Renal cortical epithelial cell (primary cell): ENCODE measurements around the gene CHPF2. TPM values are rescaled to one million over a fixed set of nuclear protein-coding genes. Genes with fewer than 3 reads are reported as not detected.

Experiments used
- DNase-seq: peaks from one replicate; pipeline ENCODE4 v3.0.0-alpha.2; 2011; ENCODE audit warnings: low read depth
- total RNA-seq: library from RNA; depleted of rRNA; stranded (reverse); fragments of >200 nt; gene quantifications from 2 replicates; pipeline ENCODE4 v1.2.3, GENCODE V29; 2014

Gene CHPF2
- total RNA-seq, 1 donor from 2014 or later: 65.9 TPM

DNA sequence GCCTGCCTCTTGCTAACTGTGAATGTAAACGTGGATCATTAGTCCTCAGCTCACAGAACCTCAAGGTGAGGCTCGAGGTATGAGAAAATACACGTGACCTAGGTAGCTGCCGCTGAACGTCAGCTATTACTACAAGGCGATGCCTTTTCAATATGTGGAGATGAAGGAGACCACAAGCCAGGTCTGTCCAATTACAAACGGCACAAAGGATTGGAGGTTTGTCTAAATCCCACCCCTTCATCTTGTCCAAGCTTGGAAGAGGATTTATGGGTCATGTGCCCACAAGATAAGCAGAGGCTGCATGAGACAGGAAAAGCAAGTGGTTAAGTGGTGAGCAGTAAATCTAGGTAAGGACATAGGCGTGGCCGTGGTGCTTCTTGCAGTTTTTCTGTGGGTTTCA lies 25.4 kb upstream of the CHPF2 start:
- DNase-seq: no peak

- no peak for DNase-seq
These were observed 25.0 kb upstream of the CHPF2 start for GRCh38 chr7:151207315-151207714.

- DNase-seq: no peak
These were observed 24.5 kb upstream of the CHPF2 start for GRCh38 chr7:151207804-151208203.

DNA sequence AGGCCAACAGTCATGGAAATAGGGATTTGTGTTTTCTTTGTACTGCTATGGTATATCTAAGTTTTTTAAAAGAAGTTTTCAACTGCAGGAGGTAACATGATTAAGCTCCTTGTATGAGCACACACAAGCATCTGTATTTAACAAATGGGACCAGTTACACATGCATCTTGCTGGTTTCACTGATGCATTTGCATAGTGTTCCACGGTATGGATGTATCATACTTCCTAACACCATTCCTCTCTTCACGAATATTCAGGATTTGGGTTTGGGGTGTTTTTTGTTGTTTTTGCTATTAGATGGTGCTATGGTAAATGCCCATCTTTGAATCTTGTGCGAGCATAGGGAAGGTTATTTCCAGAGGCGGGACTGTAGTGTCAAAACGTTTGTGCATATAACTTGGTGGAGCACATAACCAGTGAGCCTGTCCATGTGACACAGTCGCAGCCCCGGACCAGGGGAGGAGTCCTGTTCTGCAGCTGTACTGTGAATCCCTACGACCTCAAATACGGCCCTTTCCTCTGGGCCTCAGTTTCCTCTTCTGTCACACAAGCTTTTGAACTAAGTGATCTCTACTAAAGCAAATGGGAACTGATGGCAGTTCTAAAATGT lies 23.9 kb upstream of the CHPF2 start:
- no peak for DNase-seq

GRCh38 chr7:151209588-151209987 lies 22.7 kb upstream of the CHPF2 start:
- no peak for DNase-seq

DNA sequence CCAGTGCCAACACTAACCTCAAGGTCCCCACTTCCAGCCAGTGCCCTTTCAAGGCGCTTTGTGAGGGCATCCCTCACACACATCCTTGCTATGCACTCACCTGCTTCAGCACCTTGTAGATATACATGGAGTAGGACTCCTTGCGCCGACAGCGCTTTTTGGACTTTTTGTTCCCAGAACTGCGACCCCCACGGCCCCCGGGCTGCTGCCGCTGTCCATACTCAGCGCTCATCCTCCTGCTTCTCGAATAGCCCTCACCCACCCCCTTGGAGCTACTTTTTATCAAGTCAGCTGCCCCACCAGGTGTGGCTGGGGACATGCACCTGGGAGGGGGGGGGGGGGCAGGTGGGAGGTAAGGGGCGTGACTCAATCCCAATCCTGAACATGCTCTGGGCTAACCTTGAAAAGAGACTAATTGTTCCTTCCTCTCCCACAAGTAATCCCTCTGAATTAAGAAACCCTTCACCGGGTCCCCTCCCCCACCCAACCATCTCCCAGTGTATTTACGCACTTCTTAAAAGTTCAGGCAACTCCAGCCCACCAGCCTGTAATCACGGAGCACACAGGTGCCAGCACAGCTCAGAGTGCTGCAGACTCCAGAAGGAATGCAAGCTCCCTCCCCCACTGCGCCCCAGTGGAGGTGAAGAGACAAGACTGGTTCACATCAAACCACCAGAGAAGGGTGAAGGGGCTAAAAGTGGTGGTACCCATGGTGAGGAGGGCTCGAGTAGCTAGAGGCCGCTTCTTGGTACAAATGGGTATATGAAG lies 22.0 kb upstream of the CHPF2 start, which contains the start of gene H2BK1:
TSS of gene H2BK1 (minus strand) at position 402 of the 768 bp plus-strand sequence. CDS start at position 232, 170 bp downstream.
- no peak for DNase-seq

- DNase-seq: no peak
These were observed 21.0 kb upstream of the CHPF2 start for GRCh38 chr7:151211155-151211772.

DNA sequence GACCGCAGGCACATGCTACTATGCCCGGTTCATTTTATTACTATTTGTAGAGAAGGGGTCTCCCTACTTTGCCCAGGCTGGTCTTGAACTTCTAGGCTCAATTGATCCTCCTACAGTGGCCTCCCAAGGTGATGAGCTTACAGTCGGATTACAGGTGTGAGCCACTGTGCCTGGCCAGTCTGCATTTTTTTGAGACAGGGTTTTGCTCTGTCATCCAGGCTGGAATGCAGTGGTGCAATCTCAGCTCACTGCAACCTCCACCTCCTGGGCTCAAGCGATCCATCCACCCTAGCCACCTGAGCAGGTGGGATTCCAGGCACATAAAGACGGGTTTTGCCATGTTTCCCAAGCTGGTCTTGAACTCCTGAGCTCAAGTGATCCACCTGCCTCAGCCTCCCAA lies 19.7 kb upstream of the CHPF2 start:
- DNase-seq: no peak

GRCh38 chr7:151213826-151214225 lies 18.5 kb upstream of the CHPF2 start:
- no peak for DNase-seq

DNA sequence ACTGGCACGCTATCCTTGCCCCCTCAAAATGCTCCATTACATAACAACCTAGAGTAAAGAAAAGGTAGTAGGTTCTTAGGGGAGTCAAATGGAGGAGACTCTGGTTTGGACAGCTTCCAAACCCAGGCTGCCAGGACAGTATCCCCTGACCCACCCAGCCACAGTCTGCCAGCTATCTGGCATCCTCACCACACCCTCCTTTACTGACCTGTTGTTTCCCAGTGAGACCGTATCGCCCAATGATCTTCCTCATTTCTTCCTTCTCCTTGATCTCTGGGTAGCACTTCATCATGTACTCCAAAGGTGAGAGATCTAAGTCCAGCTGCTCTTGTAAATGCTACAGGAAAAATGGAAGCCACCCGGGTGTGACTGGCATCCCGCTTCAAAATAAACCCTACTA lies 16.9 kb upstream of the CHPF2 start:
- DNase-seq: no peak

DNA sequence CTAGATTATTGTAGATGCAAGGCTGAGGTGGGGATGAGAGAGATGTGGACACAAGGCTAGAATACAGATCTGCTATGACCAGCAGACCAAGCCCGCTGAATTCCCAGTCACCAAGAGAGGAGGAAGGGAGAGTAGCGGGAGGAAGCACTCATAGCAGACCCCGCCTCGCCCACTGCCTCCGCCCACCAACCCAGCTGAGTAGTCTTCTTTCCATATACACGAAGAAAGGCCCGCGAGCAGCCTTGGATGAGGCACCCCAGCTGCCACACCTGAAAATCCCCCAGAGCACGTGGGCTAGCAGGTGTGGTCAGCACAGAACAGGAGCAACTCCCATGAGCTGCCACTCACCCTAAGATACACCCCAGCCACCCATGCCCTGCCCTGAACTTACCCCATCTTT lies 14.1 kb upstream of the CHPF2 start:
- no peak for DNase-seq

DNA sequence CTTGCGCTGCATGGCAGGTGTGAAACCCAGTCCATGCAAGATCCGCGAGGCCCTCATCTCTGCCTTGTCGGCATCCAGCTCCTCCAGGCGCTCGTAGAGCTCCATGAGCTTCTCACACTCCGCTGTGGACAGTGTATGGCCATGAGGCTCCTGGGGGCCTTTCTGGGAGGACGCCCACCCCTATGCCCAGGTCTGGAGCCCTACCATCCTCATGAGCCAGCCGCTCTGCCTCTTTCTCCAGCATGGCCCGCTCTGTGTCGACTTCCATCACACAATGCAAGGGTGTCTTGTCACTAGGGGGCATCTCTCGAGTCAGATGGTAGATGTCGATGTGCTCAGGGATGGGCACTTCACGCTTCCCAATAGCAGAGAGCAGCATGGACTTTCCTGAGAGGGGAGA lies 8.6 kb upstream of the CHPF2 start:
- no peak for DNase-seq

DNA sequence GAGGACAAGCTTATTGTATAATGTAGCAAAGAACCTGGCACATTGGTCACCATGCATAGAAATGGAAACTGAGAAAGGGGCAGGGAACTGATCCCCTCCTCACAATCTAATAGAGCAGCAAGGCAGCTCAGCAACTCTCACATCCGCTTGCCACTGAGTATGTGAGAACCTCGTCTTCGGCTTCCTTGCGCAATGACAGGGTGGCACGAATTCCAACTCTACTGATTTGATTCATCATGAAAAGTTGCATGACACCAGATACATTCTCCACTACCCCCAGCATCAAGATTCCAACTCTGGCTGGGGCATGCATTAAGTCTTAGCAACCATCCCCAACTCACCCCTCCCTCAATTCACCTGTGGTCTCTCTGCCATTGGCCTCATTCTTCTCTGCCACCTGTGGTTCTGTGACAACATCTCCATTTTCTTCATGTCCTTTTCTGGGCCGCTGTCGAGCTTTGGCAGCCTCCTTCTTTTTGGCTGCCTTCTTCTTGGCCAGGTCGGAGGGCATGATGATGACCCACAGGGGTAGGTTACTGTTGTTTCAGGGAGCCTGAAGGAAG lies 6.3 kb upstream of the CHPF2 start:
- no peak for DNase-seq

DNA sequence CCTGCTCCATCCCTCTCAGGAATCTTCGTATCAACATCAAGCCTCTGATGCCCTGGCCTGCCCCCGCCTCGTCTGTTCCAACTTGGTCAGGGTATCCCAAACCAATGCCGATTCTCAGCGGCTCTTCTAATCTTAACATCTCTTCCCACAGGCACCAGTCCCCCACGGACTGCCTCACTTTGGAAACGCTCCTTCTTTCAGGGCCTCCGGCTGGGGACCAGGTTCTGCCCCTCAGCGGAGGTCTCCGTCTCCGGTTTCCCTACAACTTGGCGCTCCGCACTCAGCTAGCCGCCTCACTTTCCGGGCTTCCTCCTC lies 5.8 kb upstream of the CHPF2 start:
- no peak for DNase-seq

GRCh38 chr7:151226875-151227782 lies 5.2 kb upstream of the CHPF2 start, which contains the start of gene ABCF2:
Gene ABCF2, minus strand, starts transcription at chr7:151227205. Its CDS starts 747 bp downstream, at chr7:151226458.
- DNase-seq: peak; percentile 96

DNA sequence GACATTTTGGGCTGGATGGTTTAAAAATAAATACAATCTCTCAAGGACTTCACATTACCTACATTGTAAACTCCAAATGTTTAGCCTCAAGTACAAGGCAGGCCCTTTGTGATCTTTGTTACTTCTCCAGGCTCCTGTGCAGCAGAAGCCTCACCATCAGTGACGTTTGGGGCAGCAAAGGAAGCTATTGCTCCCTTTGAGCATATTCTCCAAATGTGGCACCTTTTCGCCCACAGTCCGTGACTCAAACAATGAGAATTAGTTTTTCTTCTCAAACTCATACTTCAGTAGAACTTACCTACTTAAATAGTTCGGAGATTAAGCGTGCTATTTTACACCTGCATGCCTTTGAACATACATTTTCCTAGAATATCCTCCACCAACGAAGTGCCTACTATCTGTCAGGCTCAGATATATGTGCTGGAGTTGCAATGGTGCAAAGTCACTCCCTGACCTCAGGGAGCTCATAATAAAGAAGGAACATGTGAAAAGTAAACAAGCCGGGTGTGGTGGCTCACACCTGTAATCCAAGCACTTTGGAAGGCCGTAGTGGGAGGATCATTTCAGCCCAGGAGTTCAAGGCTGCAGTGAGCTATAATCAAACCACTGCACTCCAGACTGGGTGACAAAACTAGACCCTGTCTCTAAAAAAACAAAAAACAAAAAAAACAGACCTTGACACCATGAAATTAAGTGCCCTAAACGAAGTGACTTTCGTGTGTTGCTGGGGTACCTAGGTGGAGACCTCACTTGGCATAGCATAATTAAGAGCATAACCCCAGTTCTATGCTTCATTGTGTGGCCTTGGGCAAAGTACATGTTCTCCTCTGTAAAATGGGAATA lies 4.0 kb upstream of the CHPF2 start:
- no peak for DNase-seq

DNA sequence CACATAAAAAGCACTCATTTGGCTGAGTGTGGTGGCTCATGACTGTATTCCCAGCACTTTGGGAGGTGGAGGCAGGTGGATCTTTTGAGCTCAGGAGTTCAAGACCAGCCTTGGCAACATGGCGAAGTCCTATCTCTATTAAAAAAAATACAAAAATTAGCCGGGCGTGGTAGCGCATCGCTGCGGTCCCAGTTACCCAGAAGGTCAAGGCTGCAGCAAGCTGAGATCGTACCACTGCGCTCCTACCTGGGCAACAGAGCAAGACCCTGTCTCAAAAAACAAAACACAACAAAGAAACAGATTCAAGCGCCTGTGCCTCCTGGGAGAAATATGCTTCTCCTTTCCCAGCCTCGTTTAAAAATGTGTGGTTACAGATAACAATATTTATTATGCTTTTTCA lies 3.0 kb upstream of the CHPF2 start:
- DNase-seq: no peak

DNA sequence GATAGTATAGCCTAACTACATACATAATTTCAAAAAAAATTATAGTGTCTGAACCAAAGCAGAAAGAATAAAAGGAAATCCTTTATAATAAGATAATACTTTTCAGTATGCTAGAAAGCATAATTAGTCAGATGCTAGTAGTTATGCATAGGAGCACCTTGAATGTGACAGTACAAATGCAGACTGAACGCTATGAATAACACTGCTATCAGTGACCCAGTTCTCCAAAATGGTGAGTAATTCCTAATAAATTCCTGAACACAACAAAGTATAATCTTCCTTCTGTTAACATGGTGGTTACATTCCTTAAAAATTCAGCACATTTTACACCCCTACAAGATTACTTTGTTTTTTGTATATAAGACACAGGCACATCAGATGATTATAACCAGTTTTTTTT lies 1.2 kb upstream of the CHPF2 start:
- no peak for DNase-seq

DNA sequence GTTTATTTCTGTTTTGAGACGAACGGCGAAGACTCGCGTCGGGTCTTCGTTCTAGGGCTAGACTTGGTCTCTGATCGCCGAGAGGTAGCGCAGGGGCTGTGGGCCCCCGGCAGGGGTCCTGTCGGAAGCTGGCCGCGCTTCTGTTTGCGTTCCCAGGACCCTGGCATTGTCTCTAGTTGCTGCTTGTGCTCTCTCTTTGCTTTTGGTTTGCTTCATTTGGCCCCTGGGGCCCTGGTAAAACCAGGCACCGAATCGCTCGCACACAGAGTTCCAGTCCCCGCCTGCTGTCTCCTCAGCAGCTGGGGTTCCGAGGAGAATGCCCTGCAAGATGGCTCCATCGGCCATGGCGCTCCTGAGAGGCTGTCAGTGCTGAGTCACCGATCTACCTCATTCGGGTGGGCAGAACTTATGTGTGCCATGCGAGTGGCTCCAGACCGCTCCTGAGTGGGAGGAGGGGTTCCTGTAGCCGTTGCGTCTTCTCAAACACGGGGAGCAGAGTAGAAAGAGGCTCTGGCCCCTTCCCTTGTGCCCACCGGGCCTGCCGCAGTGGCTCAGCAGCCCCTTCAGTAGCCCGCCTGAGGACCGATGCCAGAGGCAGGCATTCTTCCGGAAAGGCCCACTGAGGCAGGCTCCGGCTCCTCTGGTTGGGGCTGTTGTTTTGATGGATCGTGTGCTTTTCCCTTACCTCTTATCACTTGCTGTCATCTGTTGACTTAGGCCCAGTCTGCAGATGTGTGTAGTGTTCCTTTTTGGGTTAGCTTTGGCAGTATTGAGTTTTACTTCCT lies 826 bp downstream of the CHPF2 start:
- DNase-seq: peak; percentile 73

GRCh38 chr7:151233804-151234203 lies 1.5 kb downstream of the CHPF2 start:
- DNase-seq: no peak
